Natural killer cell (primary cell): ENCODE results near the gene RNF135. TPM values are rescaled to one million over a fixed set of nuclear protein-coding genes. Genes with fewer than 3 reads are reported as not detected.

ENCODE experiments used
- ATAC-seq, 3 donors: fragments of 150-1000 bp in 2 of 3; fragments of 200-7000 bp in 1 of 3; cut with Tn5 transposase; 1 replicate in 1 of 3; 2 replicates in 2 of 3; pipeline ENCODE4 v1.10.0; 2021; ENCODE audit warnings: mild to moderate bottlenecking in 2 of 3, moderate library complexity in 2 of 3
- DNase-seq, 2 donors: peaks; one replicate each; pipeline versions ENCODE4 v3.0.0 to v3.0.0-alpha.2; 2013 to 2021; ENCODE audit warnings: mixed read lengths in 1 of 2
- H3K27ac ChIP-seq: one replicate; pipeline ENCODE4 v1.5.1; 2013; ENCODE audit warnings: mild to moderate bottlenecking, low read length
- H3K27me3 ChIP-seq: one replicate; pipeline ENCODE4 v1.6.1; 2013; ENCODE audit warnings: low read length; ENCODE audit not compliant: control insufficient read depth, insufficient read depth
- H3K36me3 ChIP-seq: one replicate; pipeline ENCODE4 v1.6.1; 2013; ENCODE audit warnings: low read length; ENCODE audit not compliant: control insufficient read depth, insufficient read depth
- H3K4me1 ChIP-seq: one replicate; pipeline ENCODE4 v1.6.1; 2013; ENCODE audit warnings: low read length; ENCODE audit not compliant: control insufficient read depth, insufficient read depth
- H3K4me3 ChIP-seq: one replicate; pipeline ENCODE4 v1.5.1; 2013; ENCODE audit warnings: low read length
- H3K9me3 ChIP-seq: one replicate; pipeline ENCODE4 v1.6.1; 2013; ENCODE audit warnings: low read length; ENCODE audit not compliant: control insufficient read depth, insufficient read depth
- H3K27ac Mint-ChIP-seq, 2 donors: one replicate each; pipeline ENCODE4 v1.8.0; 2022; ENCODE audit warnings: mild to moderate bottlenecking in 2 of 2, mixed read lengths in 2 of 2, moderate library complexity in 1 of 2
- H3K27me3 Mint-ChIP-seq, 2 donors: one replicate each; pipeline ENCODE4 v1.8.0; 2022; ENCODE audit warnings: low read depth in 2 of 2, mixed read lengths in 2 of 2
- H3K36me3 Mint-ChIP-seq: one replicate; pipeline ENCODE4 v1.8.0; 2022; ENCODE audit warnings: mixed read lengths
- H3K4me1 Mint-ChIP-seq, 2 donors: one replicate each; pipeline ENCODE4 v1.8.0; 2022; ENCODE audit warnings: mixed read lengths in 2 of 2
- H3K4me3 Mint-ChIP-seq: one replicate; pipeline ENCODE4 v1.8.0; 2022; ENCODE audit warnings: mild to moderate bottlenecking, moderate library complexity, mixed read lengths
- H3K9me3 Mint-ChIP-seq, 2 donors: one replicate each; pipeline ENCODE4 v1.8.0; 2022; ENCODE audit warnings: mixed read lengths in 2 of 2
- CTCF ChIP-seq: fragments of 200-600 bp; IDR thresholded peaks from one replicate; pipeline ENCODE4 v1.8.0; 2022; ENCODE audit warnings: antibody characterized with exemption
- WGBS: methylation state at CpG from one replicate; pipeline ENCODE4 v1.1.7; 2013; ENCODE audit warnings: missing lambda C conversion rate; ENCODE audit not compliant: insufficient coverage; 5-methylcytosine and 5-hydroxymethylcytosine counted together
- intact Hi-C: fragments of 100-400 bp; cut with micrococcal nuclease; formaldehyde crosslinking; loops from one replicate; pipeline ENCODE4 v1.14.2; 2022
- total RNA-seq, 4 donors: library from RNA; stranded (reverse); fragments of 120-200 nt in 1 of 4; gene quantifications; one replicate each; pipeline versions ENCODE4 v1.2.3 to v1.2.4, GENCODE V29; 2013 to 2022

RNF135 gene
- total RNA-seq, 3 donors from 2014 or later (not counting 1 experiment from before 2014, with no cell fraction given), result 8.8 to 13.5 (median 11.7) TPM

- peaks cover 8% of the 10 kb centered on the region for H3K27me3 ChIP-seq
- Mint-ChIP-seq H3K27ac (no peak overlapping the region), H3K4me3 (no peak overlapping the region), H3K4me1 (peaks cover 11 to 16% of the 10 kb centered on the region in 2 donors), H3K36me3 (no peaks in the 10 kb centered on the region), H3K27me3 (peaks cover 38 to 43% of the 10 kb centered on the region in 2 donors), H3K9me3 (no peaks in the 10 kb centered on the region)
- WGBS, result 92% methylated on average over 2 of the region's 2 CpGs
- H3K9me3 ChIP-seq, result no peaks in the 10 kb centered on the region
- no peak overlapping the region for H3K27ac ChIP-seq
- peaks cover 6% of the 10 kb centered on the region for H3K4me1 ChIP-seq
- no peak overlapping the region for H3K4me3 ChIP-seq
- DNase-seq (no peak), ATAC-seq (no peak)
- TF ChIP-seq CTCF, result no peak
- intact Hi-C loops, result no loop called here
- no peaks in the 10 kb centered on the region for H3K36me3 ChIP-seq
These were observed 46.5 kb upstream of the RNF135 start for GRCh38 chr17:30924341-30924740.

GRCh38 chr17:30926516-30926915 is 44.3 kb upstream of the RNF135 start:
- intact Hi-C loops, result no loop called here
- no peaks in the 10 kb centered on the region for H3K36me3 ChIP-seq
- H3K4me1 ChIP-seq, result peaks cover 6% of the 10 kb centered on the region
- no peaks in the 10 kb centered on the region for H3K9me3 ChIP-seq
- no peak for DNase-seq
- no peak for TF ChIP-seq CTCF
- H3K27me3 Mint-ChIP-seq, result peaks cover 23 to 27% of the 10 kb centered on the region in 2 donors
- no peak overlapping the region for H3K27ac ChIP-seq
- no peak overlapping the region for H3K27ac Mint-ChIP-seq
- no peaks in the 10 kb centered on the region for H3K9me3 Mint-ChIP-seq
- no peaks in the 10 kb centered on the region for H3K36me3 Mint-ChIP-seq
- no peak overlapping the region for H3K4me3 Mint-ChIP-seq
- H3K4me3 ChIP-seq, result no peak overlapping the region
- ATAC-seq, result no peak
- 59% methylated on average over 3 of the region's 6 CpGs for WGBS
- H3K27me3 ChIP-seq, result peaks cover 6% of the 10 kb centered on the region
- H3K4me1 Mint-ChIP-seq, result peaks cover 5 to 10% of the 10 kb centered on the region in 2 donors

GRCh38 chr17:30927756-30928155 is 43.1 kb upstream of the RNF135 start:
- Mint-ChIP-seq H3K27ac (no peak overlapping the region), H3K4me3 (no peak overlapping the region), H3K9me3 (no peaks in the 10 kb centered on the region), H3K27me3 (peaks cover 17 to 19% of the 10 kb centered on the region in 2 donors), H3K4me1 (peaks cover 2% of the 10 kb centered on the region in 2 donors), H3K36me3 (no peaks in the 10 kb centered on the region)
- no peaks in the 10 kb centered on the region for H3K9me3 ChIP-seq
- no peaks in the 10 kb centered on the region for H3K36me3 ChIP-seq
- H3K27ac ChIP-seq, result no peak overlapping the region
- H3K4me1 ChIP-seq, result peaks cover 3% of the 10 kb centered on the region
- 87% methylated on average over 5 of the region's 5 CpGs for WGBS
- H3K27me3 ChIP-seq, result peaks cover 5% of the 10 kb centered on the region
- DNase-seq (no peak), ATAC-seq (no peak)
- intact Hi-C loops, result no loop called here
- no peak for TF ChIP-seq CTCF
- H3K4me3 ChIP-seq, result no peak overlapping the region

GRCh38 chr17:30928584-30928983 is 42.3 kb upstream of the RNF135 start:
- Mint-ChIP-seq H3K4me3 (no peak overlapping the region), H3K36me3 (no peaks in the 10 kb centered on the region), H3K27me3 (peaks cover 13% of the 10 kb centered on the region in 2 donors), H3K4me1 (no peaks in the 10 kb centered on the region), H3K27ac (no peak overlapping the region), H3K9me3 (no peaks in the 10 kb centered on the region)
- Histone ChIP-seq H3K36me3 (no peaks in the 10 kb centered on the region), H3K4me1 (no peaks in the 10 kb centered on the region), H3K4me3 (no peak overlapping the region), H3K9me3 (no peaks in the 10 kb centered on the region), H3K27me3 (peaks cover 5% of the 10 kb centered on the region), H3K27ac (no peak overlapping the region)
- intact Hi-C loops, result no loop called here
- TF ChIP-seq CTCF, result no peak
- WGBS, result 90% methylated on average over 3 of the region's 3 CpGs
- no peak for ATAC-seq
- no peak for DNase-seq
